ENCODE data around the gene ALG9.

DNA sequence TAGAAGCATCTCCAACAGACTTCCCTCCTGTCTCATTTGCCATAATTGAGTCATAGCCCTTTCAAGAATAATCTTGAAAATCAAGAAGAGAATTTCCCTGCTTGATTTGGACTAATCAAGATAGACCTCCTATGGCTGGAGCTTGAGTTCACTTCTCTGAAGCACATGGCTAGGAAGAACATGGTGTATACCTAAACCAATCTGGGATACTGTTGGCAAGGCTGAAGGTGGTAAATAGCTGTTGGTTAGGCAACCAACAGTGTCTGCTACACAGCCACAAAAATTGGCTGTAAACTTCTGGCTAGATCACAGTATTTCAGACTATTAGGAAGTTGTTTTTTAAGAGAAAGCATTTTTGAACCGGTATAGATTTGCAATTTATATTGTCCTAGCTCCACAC, 35.3 kb upstream of the ALG9 start:
- TF ChIP-seq CTCF (IDR thresholded peaks at IDR 0.05; ENCODE audit: insufficient read depth, low read length) (no peak), SPI1 (IDR thresholded peaks at IDR 0.05; ENCODE audit: borderline replicate concordance, low read depth) (no peak), POLR2AphosphoS5 (IDR thresholded peaks at IDR 0.05; ENCODE audit: low read depth) (no peak), GABPA (IDR thresholded peaks at IDR 0.05; ENCODE audit: low read depth) (no peak)
- TF ChIP-seq, protein P1, sequence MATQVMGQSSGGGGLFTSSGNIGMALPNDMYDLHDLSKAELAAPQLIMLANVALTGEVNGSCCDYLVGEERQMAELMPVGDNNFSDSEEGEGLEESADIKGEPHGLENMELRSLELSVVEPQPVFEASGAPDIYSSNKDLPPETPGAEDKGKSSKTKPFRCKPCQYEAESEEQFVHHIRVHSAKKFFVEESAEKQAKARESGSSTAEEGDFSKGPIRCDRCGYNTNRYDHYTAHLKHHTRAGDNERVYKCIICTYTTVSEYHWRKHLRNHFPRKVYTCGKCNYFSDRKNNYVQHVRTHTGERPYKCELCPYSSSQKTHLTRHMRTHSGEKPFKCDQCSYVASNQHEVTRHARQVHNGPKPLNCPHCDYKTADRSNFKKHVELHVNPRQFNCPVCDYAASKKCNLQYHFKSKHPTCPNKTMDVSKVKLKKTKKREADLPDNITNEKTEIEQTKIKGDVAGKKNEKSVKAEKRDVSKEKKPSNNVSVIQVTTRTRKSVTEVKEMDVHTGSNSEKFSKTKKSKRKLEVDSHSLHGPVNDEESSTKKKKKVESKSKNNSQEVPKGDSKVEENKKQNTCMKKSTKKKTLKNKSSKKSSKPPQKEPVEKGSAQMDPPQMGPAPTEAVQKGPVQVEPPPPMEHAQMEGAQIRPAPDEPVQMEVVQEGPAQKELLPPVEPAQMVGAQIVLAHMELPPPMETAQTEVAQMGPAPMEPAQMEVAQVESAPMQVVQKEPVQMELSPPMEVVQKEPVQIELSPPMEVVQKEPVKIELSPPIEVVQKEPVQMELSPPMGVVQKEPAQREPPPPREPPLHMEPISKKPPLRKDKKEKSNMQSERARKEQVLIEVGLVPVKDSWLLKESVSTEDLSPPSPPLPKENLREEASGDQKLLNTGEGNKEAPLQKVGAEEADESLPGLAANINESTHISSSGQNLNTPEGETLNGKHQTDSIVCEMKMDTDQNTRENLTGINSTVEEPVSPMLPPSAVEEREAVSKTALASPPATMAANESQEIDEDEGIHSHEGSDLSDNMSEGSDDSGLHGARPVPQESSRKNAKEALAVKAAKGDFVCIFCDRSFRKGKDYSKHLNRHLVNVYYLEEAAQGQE (IDR thresholded peaks at IDR 0.05; ENCODE audit: insufficient replicate concordance, low read depth): no peak

Data from HL-60 (cell line).